Activated T-helper 1 cell treated with anti-CD3 and anti-CD28 coated beads, Interleukin-12 subunit alpha, Interleukin-12 subunit beta, Interleukin-2, Interleukin-4 antibody, amounts not matched to agents 30 ng/mL and 10 ng/mL and 1 ng/mL, durations not matched to agents 14 hours and 24 hours and 36 hours (primary cell): ENCODE data around the gene ATXN2L. TPM values are rescaled to one million over a fixed set of nuclear protein-coding genes. Genes with fewer than 3 reads are reported as not detected.
"Not testable (repeated sequence)": the region's sequence is repeated elsewhere in the genome, so short reads cannot be mapped to it uniquely, and the experiment has no call there.

ENCODE experiments used
- DNase-seq: peaks from one replicate; pipeline ENCODE4 v3.0.0; 2021; ENCODE audit warnings: low spot score
- H3K27ac Mint-ChIP-seq: one replicate; pipeline ENCODE4 v1.8.0; 2021; ENCODE audit warnings: mild to moderate bottlenecking, mixed read lengths
- H3K27me3 Mint-ChIP-seq: one replicate; pipeline ENCODE4 v1.8.0; 2022; ENCODE audit warnings: mild to moderate bottlenecking, moderate library complexity, mixed read lengths; ENCODE audit not compliant: insufficient read depth
- H3K36me3 Mint-ChIP-seq: one replicate; pipeline ENCODE4 v1.8.0; 2021; ENCODE audit warnings: low read depth, mixed read lengths
- H3K4me1 Mint-ChIP-seq: one replicate; pipeline ENCODE4 v1.8.0; 2021; ENCODE audit warnings: low read depth, mixed read lengths
- H3K4me3 Mint-ChIP-seq: one replicate; pipeline ENCODE4 v1.8.0; 2021; ENCODE audit warnings: mild to moderate bottlenecking, moderate library complexity, mixed read lengths
- H3K9me3 Mint-ChIP-seq: one replicate; pipeline ENCODE4 v1.8.0; 2021; ENCODE audit warnings: mixed read lengths
- intact Hi-C: fragments of 100-400 bp; cut with micrococcal nuclease; formaldehyde crosslinking; loops from one replicate; pipeline ENCODE4 v1.15.1; 2024
- total RNA-seq: library from RNA; stranded (reverse); gene quantifications from 2 replicates; pipeline ENCODE4 v1.2.3, GENCODE V29; 2022

The ATXN2L gene
- total RNA-seq, 1 donor from 2014 or later = 337 TPM

DNA sequence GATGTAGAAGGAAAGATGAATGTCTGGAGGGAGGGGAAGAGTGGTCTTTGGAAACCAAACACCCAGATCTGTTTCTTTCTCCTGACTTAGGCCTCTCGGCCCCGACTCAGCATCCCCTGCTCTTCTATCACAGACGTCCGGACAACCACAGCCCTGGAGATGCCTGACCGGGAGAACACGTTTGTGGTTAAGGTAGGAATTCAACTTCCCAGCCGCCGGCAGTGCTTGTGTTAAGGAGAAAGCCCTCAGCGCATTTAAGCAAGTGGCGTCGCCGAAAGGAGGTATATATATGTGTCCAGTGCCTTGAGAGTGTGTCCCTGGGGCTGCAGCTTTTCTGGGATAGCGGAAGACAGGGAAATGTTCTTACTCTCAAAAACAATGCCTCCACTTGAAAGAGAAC lies 44.4 kb downstream of the ATXN2L start:
- Mint-ChIP-seq H3K4me3 (no peak overlapping the region), H3K27ac (no peak overlapping the region)

GRCh38 chr16:28867646-28868045 lies 44.8 kb downstream of the ATXN2L start:
- H3K4me3 Mint-ChIP-seq, intact Hi-C loops, H3K27me3 Mint-ChIP-seq, DNase-seq, H3K27ac Mint-ChIP-seq, H3K9me3 Mint-ChIP-seq: not testable (repeated sequence)
- Mint-ChIP-seq H3K36me3 (peaks cover 12% of the 10 kb centered on the region), H3K4me1 (peaks cover 13% of the 10 kb centered on the region)

More for the DNA sequence above, 44.4 kb downstream of the ATXN2L start:
- H3K36me3 Mint-ChIP-seq = peaks cover 12% of the 10 kb centered on the region
- H3K27me3 Mint-ChIP-seq = no peaks in the 10 kb centered on the region
- no peak for DNase-seq
- intact Hi-C loops = no loop called here
- peaks cover 13% of the 10 kb centered on the region for H3K4me1 Mint-ChIP-seq
- no peaks in the 10 kb centered on the region for H3K9me3 Mint-ChIP-seq

GRCh38 chr16:28869201-28869600 lies 46.4 kb downstream of the ATXN2L start:
- Mint-ChIP-seq H3K4me1 (peaks cover 13% of the 10 kb centered on the region), H3K4me3 (no peak overlapping the region), H3K9me3 (no peaks in the 10 kb centered on the region), H3K27ac (no peak overlapping the region), H3K36me3 (peaks cover 14% of the 10 kb centered on the region), H3K27me3 (no peaks in the 10 kb centered on the region)
- no peak for DNase-seq
- intact Hi-C loops = no loop called here

DNA sequence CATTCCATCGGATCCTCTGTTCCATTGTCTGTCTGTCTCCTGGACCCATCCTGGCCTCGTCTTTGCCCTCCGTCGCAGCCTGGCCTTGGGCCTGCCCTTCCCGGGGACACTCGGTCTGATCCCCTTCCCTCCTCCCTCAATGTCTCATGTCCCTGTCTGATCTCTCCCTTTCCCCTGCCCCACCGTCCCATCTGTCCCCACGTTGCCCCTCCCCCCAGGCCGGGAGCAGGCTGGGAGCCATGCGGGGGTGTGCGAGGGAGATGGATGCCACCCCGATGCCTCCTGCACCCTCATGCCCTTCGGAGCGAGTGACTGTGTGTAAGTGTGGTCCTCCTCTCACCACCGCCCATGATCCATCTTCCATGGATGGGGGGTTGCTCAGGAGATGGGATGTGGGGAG lies 50.2 kb downstream of the ATXN2L start:
- intact Hi-C loops = loop anchor here (1.0 kb wide), 1 partner anchor 72 kb away; no protein-coding TSS in a partner anchor
- no peaks in the 10 kb centered on the region for H3K9me3 Mint-ChIP-seq

GRCh38 chr16:28873543-28874201 lies 50.9 kb downstream of the ATXN2L start:
- DNase-seq = peak; percentile 39
- peaks cover 2% of the 10 kb centered on the region for H3K4me1 Mint-ChIP-seq
- no peaks in the 10 kb centered on the region for H3K27me3 Mint-ChIP-seq
- H3K27ac Mint-ChIP-seq = no peak overlapping the region
- intact Hi-C loops = loop anchor here (1.0 kb wide), 1 partner anchor 72 kb away; no protein-coding TSS in a partner anchor
- H3K36me3 Mint-ChIP-seq = peaks cover 11% of the 10 kb centered on the region
- no peaks in the 10 kb centered on the region for H3K9me3 Mint-ChIP-seq
- H3K4me3 Mint-ChIP-seq = no peak overlapping the region

More for the DNA sequence above, 50.2 kb downstream of the ATXN2L start:
- H3K4me1 Mint-ChIP-seq = no peaks in the 10 kb centered on the region
- no peak overlapping the region for H3K27ac Mint-ChIP-seq
- H3K27me3 Mint-ChIP-seq = no peaks in the 10 kb centered on the region
- H3K36me3 Mint-ChIP-seq = peaks cover 11% of the 10 kb centered on the region
- DNase-seq = no peak
- no peak overlapping the region for H3K4me3 Mint-ChIP-seq

DNA sequence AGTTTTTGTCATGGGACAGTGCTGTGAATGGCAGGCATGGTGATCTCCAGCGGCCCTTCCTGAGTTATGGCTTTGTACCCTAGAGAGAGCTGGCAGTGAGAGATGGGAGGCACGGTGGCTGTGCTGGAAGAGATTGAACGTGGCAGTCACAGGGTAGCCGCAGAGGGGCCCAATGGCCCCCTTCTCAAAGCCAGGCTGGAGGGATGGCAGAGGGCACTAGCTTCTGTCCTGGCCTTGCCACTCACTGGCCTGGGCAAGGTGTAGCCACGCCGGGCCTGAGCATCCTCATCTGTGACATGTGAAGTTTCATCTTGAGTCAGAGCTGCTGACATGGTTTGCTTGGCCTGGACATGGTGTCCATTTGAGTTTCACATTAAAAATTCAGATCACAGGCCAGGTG lies 51.6 kb downstream of the ATXN2L start:
- H3K4me3 Mint-ChIP-seq = no peak overlapping the region
- H3K27me3 Mint-ChIP-seq = no peaks in the 10 kb centered on the region
- H3K9me3 Mint-ChIP-seq = no peaks in the 10 kb centered on the region
- no peak for DNase-seq
- H3K4me1 Mint-ChIP-seq = peaks cover 10% of the 10 kb centered on the region
- no peak overlapping the region for H3K27ac Mint-ChIP-seq
- peaks cover 11% of the 10 kb centered on the region for H3K36me3 Mint-ChIP-seq
- intact Hi-C loops = no loop called here

DNA sequence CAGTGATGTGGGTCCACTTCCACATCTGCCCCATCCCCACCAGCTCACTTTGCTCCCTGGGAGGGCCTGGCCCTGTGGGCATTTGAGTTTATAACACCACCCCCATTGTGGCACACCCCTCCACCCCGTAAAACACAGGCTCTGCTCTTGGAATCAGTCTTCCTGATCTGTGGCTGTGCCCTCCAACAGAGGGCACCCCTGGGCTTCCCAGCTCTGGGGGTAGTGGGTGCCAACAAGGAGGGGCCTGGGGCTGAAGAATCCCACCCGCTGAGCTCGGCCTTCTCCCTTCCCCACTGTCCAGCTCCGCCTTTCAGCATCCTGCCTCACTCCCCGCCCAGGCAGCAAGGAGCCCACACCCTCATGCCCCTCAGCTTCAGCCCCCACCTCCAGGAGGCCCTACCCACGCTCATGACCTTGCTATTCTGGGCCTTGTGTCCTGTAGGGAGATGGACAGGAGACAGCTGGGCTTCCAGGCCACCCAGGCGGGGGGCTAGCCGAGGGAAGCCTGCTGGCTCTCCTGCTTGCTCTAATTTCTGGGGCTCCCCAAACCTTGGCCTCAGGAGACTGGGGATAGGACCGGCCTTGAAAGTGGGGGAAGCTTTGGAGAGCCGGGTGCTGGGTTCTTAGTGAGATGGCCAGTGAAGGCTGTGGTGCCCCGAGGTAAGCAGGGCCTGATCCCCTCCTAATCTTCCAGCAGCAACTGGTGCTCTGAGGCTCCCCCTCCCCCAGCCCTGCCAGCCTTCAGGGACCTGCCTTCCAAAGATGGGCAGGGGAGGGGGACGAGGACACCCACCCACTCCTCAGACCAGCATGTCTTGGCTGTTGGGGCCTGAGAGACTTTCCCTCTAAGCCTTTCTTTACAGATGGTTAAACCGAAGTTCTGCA lies 52.6 kb downstream of the ATXN2L start:
- Mint-ChIP-seq H3K27ac (no peak overlapping the region), H3K27me3 (no peaks in the 10 kb centered on the region), H3K4me3 (no peak overlapping the region), H3K36me3 (peaks cover 4% of the 10 kb centered on the region), H3K4me1 (peaks cover 10% of the 10 kb centered on the region), H3K9me3 (no peaks in the 10 kb centered on the region)
- intact Hi-C loops = no loop called here
- no peak for DNase-seq

GRCh38 chr16:28876019-28876659 lies 53.3 kb downstream of the ATXN2L start:
- DNase-seq = no peak
- Mint-ChIP-seq H3K4me1 (peaks cover 17% of the 10 kb centered on the region), H3K27me3 (peaks cover under 1% of the 10 kb centered on the region), H3K36me3 (peaks cover 4% of the 10 kb centered on the region), H3K4me3 (no peak overlapping the region), H3K27ac (no peak overlapping the region), H3K9me3 (no peaks in the 10 kb centered on the region)
- intact Hi-C loops = no loop called here

- H3K4me1 Mint-ChIP-seq = peaks cover 18% of the 10 kb centered on the region
- H3K36me3 Mint-ChIP-seq = peaks cover 4% of the 10 kb centered on the region
- intact Hi-C loops = no loop called here
- no peak overlapping the region for H3K27ac Mint-ChIP-seq
- no peak for DNase-seq
- no peak overlapping the region for H3K4me3 Mint-ChIP-seq
- H3K27me3 Mint-ChIP-seq = peaks cover 2% of the 10 kb centered on the region
- H3K9me3 Mint-ChIP-seq = no peaks in the 10 kb centered on the region
These were observed 54.3 kb downstream of the ATXN2L start for GRCh38 chr16:28876973-28877654.

GRCh38 chr16:28877655-28878000 lies 54.8 kb downstream of the ATXN2L start:
- Mint-ChIP-seq H3K9me3 (no peaks in the 10 kb centered on the region), H3K4me3 (peak overlapping the region; percentile 46), H3K27me3 (peaks cover 2% of the 10 kb centered on the region), H3K4me1 (peaks cover 18% of the 10 kb centered on the region), H3K27ac (no peak overlapping the region), H3K36me3 (peaks cover 4% of the 10 kb centered on the region)
- intact Hi-C loops = no loop called here
- no peak for DNase-seq

DNA sequence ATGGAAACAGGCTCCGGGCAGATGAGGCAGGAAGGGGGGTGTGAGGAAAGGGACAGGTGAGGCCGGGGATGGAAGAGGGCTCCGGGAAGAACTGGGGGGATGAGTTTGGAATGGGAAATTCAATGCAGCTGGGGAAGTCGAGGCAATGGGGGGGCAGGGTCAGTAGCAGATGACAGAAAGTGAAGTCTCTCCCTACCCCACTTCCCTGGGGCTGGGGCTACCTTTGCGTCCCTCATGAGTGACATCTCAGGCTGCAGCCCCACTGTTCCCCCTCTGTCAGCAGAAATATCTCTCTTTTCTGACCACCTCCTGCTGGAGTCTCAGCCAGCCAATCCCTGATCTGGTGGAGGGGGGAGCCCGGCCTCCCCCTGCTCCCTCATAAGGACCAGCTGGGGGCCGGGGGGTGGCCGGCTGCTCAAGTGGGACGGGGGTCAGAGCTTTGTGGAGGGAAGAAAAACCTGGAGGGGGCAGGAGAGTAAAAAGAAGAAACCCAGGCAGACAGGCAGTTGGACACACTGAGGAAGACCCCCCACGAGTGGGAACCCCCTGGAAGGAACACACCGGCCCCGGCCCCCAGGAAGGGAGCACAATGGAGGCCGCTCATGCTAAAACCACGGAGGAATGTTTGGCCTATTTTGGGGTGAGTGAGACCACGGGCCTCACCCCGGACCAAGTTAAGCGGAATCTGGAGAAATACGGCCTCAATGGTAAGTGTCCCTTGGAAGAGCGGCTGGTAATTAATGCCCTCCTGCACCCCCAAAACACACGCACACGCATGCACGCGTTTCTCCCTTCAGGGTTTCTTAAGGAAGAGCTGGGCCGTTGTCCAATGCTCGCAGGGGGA lies 55.5 kb downstream of the ATXN2L start, which contains the start of gene ATP2A1:
TSS of gene ATP2A1 (plus strand) at position 406 of the 844 bp plus-strand sequence. CDS start at position 590, 184 bp downstream.
- Mint-ChIP-seq H3K36me3 (peaks cover 4% of the 10 kb centered on the region), H3K27me3 (peaks cover 2% of the 10 kb centered on the region), H3K4me3 (peak within 1 kb of the TSS; percentile 91), H3K4me1 (peaks cover 18% of the 10 kb centered on the region), H3K9me3 (no peaks in the 10 kb centered on the region), H3K27ac (peak within 1 kb of the TSS; percentile 67)
- no peak for DNase-seq
- intact Hi-C loops = no loop called here
